ENCODE results near the gene ZNF521.
A peak's percentile ranks its signal among the peaks of the same experiment; 100 is the strongest.

ZNF521 gene

GRCh38 chr18:25123438-25124232, 228.3 kb downstream of the ZNF521 start:
- Histone ChIP-seq H3K4me1 (ENCODE audit: control insufficient read depth, insufficient read depth, low read length) (no peaks in the 10 kb centered on the region), H3K27me3 (ENCODE audit: control insufficient read depth, insufficient read depth, low read length) (no peaks in the 10 kb centered on the region), H3K36me3 (ENCODE audit: control insufficient read depth, insufficient read depth, low read length) (no peaks in the 10 kb centered on the region), H3K9ac (ENCODE audit: low read depth, low read length) (no peak overlapping the region), H3K4me3 (ENCODE audit: low read depth, low read length) (no peak overlapping the region), H3K9me3 (ENCODE audit: control insufficient read depth, insufficient read depth, low read length) (no peaks in the 10 kb centered on the region)

GRCh38 chr18:25121442-25121841, 230.5 kb downstream of the ZNF521 start:
- Histone ChIP-seq H3K9me3 (ENCODE audit: control insufficient read depth, insufficient read depth, low read length) (no peaks in the 10 kb centered on the region), H3K9ac (ENCODE audit: low read depth, low read length) (no peak overlapping the region), H3K36me3 (ENCODE audit: control insufficient read depth, insufficient read depth, low read length) (no peaks in the 10 kb centered on the region), H3K4me1 (ENCODE audit: control insufficient read depth, insufficient read depth, low read length) (no peaks in the 10 kb centered on the region), H3K4me3 (ENCODE audit: low read depth, low read length) (no peak overlapping the region), H3K27me3 (ENCODE audit: control insufficient read depth, insufficient read depth, low read length) (no peaks in the 10 kb centered on the region)

GRCh38 chr18:25113566-25113965, 238.4 kb downstream of the ZNF521 start:
- H3K27me3 ChIP-seq (ENCODE audit: control insufficient read depth, insufficient read depth, low read length), result no peaks in the 10 kb centered on the region
- H3K4me1 ChIP-seq (ENCODE audit: control insufficient read depth, insufficient read depth, low read length), result peaks cover 8% of the 10 kb centered on the region
- H3K4me3 ChIP-seq (ENCODE audit: low read depth, low read length), result no peak overlapping the region
- no peaks in the 10 kb centered on the region for H3K9me3 ChIP-seq (ENCODE audit: control insufficient read depth, insufficient read depth, low read length)
- H3K36me3 ChIP-seq (ENCODE audit: control insufficient read depth, insufficient read depth, low read length), result no peaks in the 10 kb centered on the region
- H3K9ac ChIP-seq (ENCODE audit: low read depth, low read length), result no peak overlapping the region

GRCh38 chr18:25112821-25113434, 239.0 kb downstream of the ZNF521 start:
- Histone ChIP-seq H3K9me3 (ENCODE audit: control insufficient read depth, insufficient read depth, low read length) (no peaks in the 10 kb centered on the region), H3K36me3 (ENCODE audit: control insufficient read depth, insufficient read depth, low read length) (no peaks in the 10 kb centered on the region), H3K4me3 (ENCODE audit: low read depth, low read length) (no peak overlapping the region), H3K4me1 (ENCODE audit: control insufficient read depth, insufficient read depth, low read length) (peaks cover 8% of the 10 kb centered on the region), H3K27me3 (ENCODE audit: control insufficient read depth, insufficient read depth, low read length) (no peaks in the 10 kb centered on the region), H3K9ac (ENCODE audit: low read depth, low read length) (peak overlapping the region; percentile 32)

- Histone ChIP-seq H3K9ac (ENCODE audit: low read depth, low read length) (no peak overlapping the region), H3K4me1 (ENCODE audit: control insufficient read depth, insufficient read depth, low read length) (peaks cover 8% of the 10 kb centered on the region), H3K27me3 (ENCODE audit: control insufficient read depth, insufficient read depth, low read length) (no peaks in the 10 kb centered on the region), H3K4me3 (ENCODE audit: low read depth, low read length) (no peak overlapping the region), H3K9me3 (ENCODE audit: control insufficient read depth, insufficient read depth, low read length) (no peaks in the 10 kb centered on the region), H3K36me3 (ENCODE audit: control insufficient read depth, insufficient read depth, low read length) (no peaks in the 10 kb centered on the region)
These were observed 240.3 kb downstream of the ZNF521 start for GRCh38 chr18:25111377-25112288.

- Histone ChIP-seq H3K27me3 (ENCODE audit: control insufficient read depth, insufficient read depth, low read length) (no peaks in the 10 kb centered on the region), H3K36me3 (ENCODE audit: control insufficient read depth, insufficient read depth, low read length) (no peaks in the 10 kb centered on the region), H3K4me3 (ENCODE audit: low read depth, low read length) (no peak overlapping the region), H3K4me1 (ENCODE audit: control insufficient read depth, insufficient read depth, low read length) (peaks cover 8% of the 10 kb centered on the region), H3K9me3 (ENCODE audit: control insufficient read depth, insufficient read depth, low read length) (no peaks in the 10 kb centered on the region), H3K9ac (ENCODE audit: low read depth, low read length) (no peak overlapping the region)
These were observed 242.5 kb downstream of the ZNF521 start for GRCh38 chr18:25109484-25109883.

- no peak overlapping the region for H3K4me3 ChIP-seq (ENCODE audit: low read depth, low read length)
- no peak overlapping the region for H3K9ac ChIP-seq (ENCODE audit: low read depth, low read length)
These were observed 248.4 kb downstream of the ZNF521 start for GRCh38 chr18:25103468-25104155.

GRCh38 chr18:25102662-25103061, 249.3 kb downstream of the ZNF521 start:
- Histone ChIP-seq H3K4me1 (ENCODE audit: control insufficient read depth, insufficient read depth, low read length) (no peaks in the 10 kb centered on the region), H3K4me3 (ENCODE audit: low read depth, low read length) (no peak overlapping the region), H3K27me3 (ENCODE audit: control insufficient read depth, insufficient read depth, low read length) (no peaks in the 10 kb centered on the region), H3K36me3 (ENCODE audit: control insufficient read depth, insufficient read depth, low read length) (no peaks in the 10 kb centered on the region), H3K9me3 (ENCODE audit: control insufficient read depth, insufficient read depth, low read length) (no peaks in the 10 kb centered on the region), H3K9ac (ENCODE audit: low read depth, low read length) (no peak overlapping the region)

More at GRCh38 chr18:25103468-25104155, 248.4 kb downstream of the ZNF521 start:
- Histone ChIP-seq H3K9me3 (ENCODE audit: control insufficient read depth, insufficient read depth, low read length) (no peaks in the 10 kb centered on the region), H3K27me3 (ENCODE audit: control insufficient read depth, insufficient read depth, low read length) (no peaks in the 10 kb centered on the region), H3K36me3 (ENCODE audit: control insufficient read depth, insufficient read depth, low read length) (no peaks in the 10 kb centered on the region), H3K4me1 (ENCODE audit: control insufficient read depth, insufficient read depth, low read length) (no peaks in the 10 kb centered on the region)

GRCh38 chr18:25100418-25100817, 251.5 kb downstream of the ZNF521 start:
- H3K4me1 ChIP-seq (ENCODE audit: control insufficient read depth, insufficient read depth, low read length), result no peaks in the 10 kb centered on the region
- no peaks in the 10 kb centered on the region for H3K27me3 ChIP-seq (ENCODE audit: control insufficient read depth, insufficient read depth, low read length)
- no peaks in the 10 kb centered on the region for H3K36me3 ChIP-seq (ENCODE audit: control insufficient read depth, insufficient read depth, low read length)
- H3K4me3 ChIP-seq (ENCODE audit: low read depth, low read length), result no peak overlapping the region
- no peaks in the 10 kb centered on the region for H3K9me3 ChIP-seq (ENCODE audit: control insufficient read depth, insufficient read depth, low read length)
- H3K9ac ChIP-seq (ENCODE audit: low read depth, low read length), result no peak overlapping the region

GRCh38 chr18:25099895-25100294, 252.1 kb downstream of the ZNF521 start:
- Histone ChIP-seq H3K9me3 (ENCODE audit: control insufficient read depth, insufficient read depth, low read length) (no peaks in the 10 kb centered on the region), H3K36me3 (ENCODE audit: control insufficient read depth, insufficient read depth, low read length) (no peaks in the 10 kb centered on the region), H3K9ac (ENCODE audit: low read depth, low read length) (no peak overlapping the region), H3K27me3 (ENCODE audit: control insufficient read depth, insufficient read depth, low read length) (no peaks in the 10 kb centered on the region), H3K4me3 (ENCODE audit: low read depth, low read length) (no peak overlapping the region), H3K4me1 (ENCODE audit: control insufficient read depth, insufficient read depth, low read length) (no peaks in the 10 kb centered on the region)

- H3K36me3 ChIP-seq (ENCODE audit: control insufficient read depth, insufficient read depth, low read length), result no peaks in the 10 kb centered on the region
- H3K9ac ChIP-seq (ENCODE audit: low read depth, low read length), result no peak overlapping the region
These were observed 254.4 kb downstream of the ZNF521 start for GRCh38 chr18:25097569-25098056.

More at GRCh38 chr18:25097569-25098056, 254.4 kb downstream of the ZNF521 start:
- Histone ChIP-seq H3K9me3 (ENCODE audit: control insufficient read depth, insufficient read depth, low read length) (no peaks in the 10 kb centered on the region), H3K4me3 (ENCODE audit: low read depth, low read length) (no peak overlapping the region), H3K4me1 (ENCODE audit: control insufficient read depth, insufficient read depth, low read length) (no peaks in the 10 kb centered on the region), H3K27me3 (ENCODE audit: control insufficient read depth, insufficient read depth, low read length) (no peaks in the 10 kb centered on the region)
